ENCODE data around the gene ZBTB7B. TPM values are rescaled to one million over a fixed set of nuclear protein-coding genes. Genes with fewer than 3 reads are reported as not detected.
"Not testable (repeated sequence)": the region's sequence is repeated elsewhere in the genome, so short reads cannot be mapped to it uniquely, and the experiment has no call there.

The ZBTB7B gene
- total RNA-seq, 3 donors from 2014 or later, result 45.6 to 82.5 (median 53.4) TPM

- Histone ChIP-seq H3K36me3 (no peaks in the 10 kb centered on the region), H3K27me3 (no peaks in the 10 kb centered on the region), H3K4me1 (peaks cover 14 to 26% of the 10 kb centered on the region in 2 donors), H3K27ac (peak within 1 kb of the TSS; percentile 99 to 100), H3K4me3 (peak within 1 kb of the TSS; percentile 57 to 76 (median 76)), H3K9me3 (no peaks in the 10 kb centered on the region)
- peak; percentile 99 to 100 for DNase-seq (ENCODE audit: low spot score in 2 of 2)
- intact Hi-C loops (cut with DNase I; ENCODE audit: low total_unique reads), result no loop called here
- TF ChIP-seq CTCF (IDR thresholded peaks at IDR 0.05), result no peak
- TF ChIP-seq POLR2AphosphoS5 (IDR thresholded peaks at IDR 0.05), result peak in 2 of 3 donors; percentile 71 to 82
- peak; percentile 75 for TF ChIP-seq POLR2A (IDR thresholded peaks at IDR 0.05)
These were observed 28.3 kb upstream of the ZBTB7B start, which contains the start of gene CKS1B for GRCh38 chr1:154974102-154974807. Gene CKS1B, plus strand, starts transcription at chr1:154974681. Its CDS starts 65 bp downstream, at chr1:154974746.

- Histone ChIP-seq H3K4me1 (peaks cover 12 to 23% of the 10 kb centered on the region in 2 donors), H3K9me3 (no peaks in the 10 kb centered on the region), H3K27ac (peak overlapping the region; percentile 99 to 100), H3K4me3 (peak overlapping the region; percentile 57 to 76 (median 76)), H3K27me3 (no peaks in the 10 kb centered on the region), H3K36me3 (no peaks in the 10 kb centered on the region)
- no peak for TF ChIP-seq POLR2A (IDR thresholded peaks at IDR 0.05)
- TF ChIP-seq POLR2AphosphoS5 (IDR thresholded peaks at IDR 0.05), result peak in 2 of 3 donors; percentile 30 to 70
- peak; percentile 94 for DNase-seq (ENCODE audit: low spot score in 2 of 2)
- intact Hi-C loops (cut with DNase I; ENCODE audit: low total_unique reads), result no loop called here
These were observed 27.7 kb upstream of the ZBTB7B start for GRCh38 chr1:154974808-154975408.

GRCh38 chr1:154975409-154976059 lies 27.1 kb upstream of the ZBTB7B start:
- peak; percentile 63 to 71 for DNase-seq (ENCODE audit: low spot score in 2 of 2)
- peaks cover 12 to 20% of the 10 kb centered on the region in 2 donors for H3K4me1 ChIP-seq
- peak overlapping the region; percentile 57 to 76 (median 76) for H3K4me3 ChIP-seq
- H3K27ac ChIP-seq, result peak overlapping the region; percentile 99 to 100
- no peaks in the 10 kb centered on the region for H3K36me3 ChIP-seq
- TF ChIP-seq CTCF (IDR thresholded peaks at IDR 0.05), result no peak
- TF ChIP-seq POLR2A (IDR thresholded peaks at IDR 0.05), result no peak
- no peak for TF ChIP-seq POLR2AphosphoS5 (IDR thresholded peaks at IDR 0.05)
- no peaks in the 10 kb centered on the region for H3K27me3 ChIP-seq
- intact Hi-C loops (cut with DNase I; ENCODE audit: low total_unique reads), result no loop called here
- H3K9me3 ChIP-seq, result no peaks in the 10 kb centered on the region

- intact Hi-C loops (cut with DNase I; ENCODE audit: low total_unique reads); H3K9me3 ChIP-seq: not testable (repeated sequence)
These were observed 24.8 kb upstream of the ZBTB7B start for GRCh38 chr1:154977762-154978161.

GRCh38 chr1:154978360-154978759 lies 24.2 kb upstream of the ZBTB7B start:
- no peak for DNase-seq (ENCODE audit: low spot score in 2 of 2)
- no peak overlapping the region for H3K4me3 ChIP-seq
- no peaks in the 10 kb centered on the region for H3K9me3 ChIP-seq
- H3K27me3 ChIP-seq, result no peaks in the 10 kb centered on the region
- no peak overlapping the region for H3K27ac ChIP-seq
- no peaks in the 10 kb centered on the region for H3K36me3 ChIP-seq
- H3K4me1 ChIP-seq, result peaks cover 4 to 16% of the 10 kb centered on the region in 2 donors
- intact Hi-C loops (cut with DNase I; ENCODE audit: low total_unique reads), result no loop called here
- no peak for TF ChIP-seq POLR2A (IDR thresholded peaks at IDR 0.05)
- TF ChIP-seq CTCF (IDR thresholded peaks at IDR 0.05), result no peak
- no peak for TF ChIP-seq POLR2AphosphoS5 (IDR thresholded peaks at IDR 0.05)

More at GRCh38 chr1:154977762-154978161, 24.8 kb upstream of the ZBTB7B start:
- Histone ChIP-seq H3K27ac (peak overlapping the region in 1 of 2 donors; percentile 8), H3K4me1 (peaks cover 4 to 16% of the 10 kb centered on the region in 2 donors)
- not testable (repeated sequence) for H3K4me3 ChIP-seq; H3K27me3 ChIP-seq; H3K36me3 ChIP-seq; DNase-seq (ENCODE audit: low spot score in 2 of 2)
